Neutrophil (primary cell): ENCODE measurements around the gene SLFNL1.

Experiments
- H3K27ac ChIP-seq: fragments of 200-600 bp; sonication (generic); 2 replicates; pipeline ENCODE4 v1.5.1; 2016; ENCODE audit warnings: mild to moderate bottlenecking, moderate library complexity
- H3K27me3 ChIP-seq: fragments of 200-600 bp; sonication (generic); 2 replicates; pipeline ENCODE4 v1.6.0; 2016; ENCODE audit warnings: mild to moderate bottlenecking
- H3K36me3 ChIP-seq: fragments of 200-600 bp; sonication (generic); 2 replicates; pipeline ENCODE4 v1.5.1; 2017
- H3K4me1 ChIP-seq, 2 experiments: fragments of 200-600 bp in 1 of 2; sonication (generic) in 1 of 2; 1 replicate in 1 of 2; 2 replicates in 1 of 2; pipeline versions ENCODE4 v1.5.1 to v1.6.1; 2013 to 2016; ENCODE audit warnings: low read depth in 1 of 2, low read length in 1 of 2, mild to moderate bottlenecking in 1 of 2, moderate library complexity in 1 of 2; ENCODE audit not compliant: control insufficient read depth in 1 of 2, insufficient read depth in 1 of 2
- H3K4me3 ChIP-seq, 2 experiments: fragments of 200-600 bp in 1 of 2; sonication (generic) in 1 of 2; 1 replicate in 1 of 2; 2 replicates in 1 of 2; pipeline ENCODE4 v1.5.1; 2013 to 2016; ENCODE audit warnings: low read depth in 1 of 2, low read length in 1 of 2, mild to moderate bottlenecking in 1 of 2, moderate library complexity in 1 of 2
- H3K9me3 ChIP-seq: fragments of 200-600 bp; sonication (generic); 2 replicates; pipeline ENCODE4 v1.5.1; 2016
- CTCF ChIP-seq: fragments of 200-600 bp; sonication (generic); IDR thresholded peaks from 2 replicates; pipeline ENCODE4 v1.5.1; 2016; ENCODE audit warnings: antibody characterized with exemption

Gene SLFNL1

DNA sequence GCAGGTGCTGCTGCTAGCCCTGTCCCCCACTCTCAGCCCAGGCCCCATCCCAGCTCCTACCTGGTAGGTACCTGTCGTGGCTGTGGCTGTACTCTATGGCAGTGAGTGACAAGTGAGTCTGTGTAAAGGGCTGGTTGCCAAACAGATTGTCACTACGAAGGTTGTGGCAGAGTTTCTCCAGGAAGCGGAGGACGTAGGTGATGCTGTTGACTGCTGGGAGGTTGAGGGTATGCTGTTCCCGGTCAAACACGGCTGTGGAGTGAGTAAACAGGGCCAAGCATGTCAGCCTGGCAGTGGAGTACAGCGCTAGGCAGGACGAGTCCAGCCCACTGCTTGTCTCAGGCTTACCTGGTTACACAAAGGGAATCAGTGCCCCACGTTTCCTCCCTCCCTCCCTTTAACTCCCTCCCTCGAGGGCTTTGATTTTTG lies 24.8 kb upstream of the SLFNL1 start:
- no peak overlapping the region for H3K4me3 ChIP-seq
- no peaks in the 10 kb centered on the region for H3K27me3 ChIP-seq
- H3K27ac ChIP-seq = no peak overlapping the region
- no peaks in the 10 kb centered on the region for H3K9me3 ChIP-seq
- H3K4me1 ChIP-seq = no peaks in the 10 kb centered on the region
- H3K36me3 ChIP-seq = peaks cover 38% of the 10 kb centered on the region
- no peak for TF ChIP-seq CTCF

- no peak for TF ChIP-seq CTCF
- Histone ChIP-seq H3K9me3 (no peaks in the 10 kb centered on the region), H3K4me1 (no peaks in the 10 kb centered on the region), H3K27me3 (no peaks in the 10 kb centered on the region), H3K27ac (no peak overlapping the region), H3K4me3 (no peak overlapping the region), H3K36me3 (peaks cover 43% of the 10 kb centered on the region)
These were observed 24.2 kb upstream of the SLFNL1 start for GRCh38 chr1:41045740-41046139.

- Histone ChIP-seq H3K27me3 (no peaks in the 10 kb centered on the region), H3K4me1 (no peaks in the 10 kb centered on the region), H3K27ac (no peak overlapping the region), H3K36me3 (peaks cover 52% of the 10 kb centered on the region), H3K4me3 (no peak overlapping the region), H3K9me3 (no peaks in the 10 kb centered on the region)
- TF ChIP-seq CTCF = no peak
These were observed 22.7 kb upstream of the SLFNL1 start for GRCh38 chr1:41044187-41044586.

DNA sequence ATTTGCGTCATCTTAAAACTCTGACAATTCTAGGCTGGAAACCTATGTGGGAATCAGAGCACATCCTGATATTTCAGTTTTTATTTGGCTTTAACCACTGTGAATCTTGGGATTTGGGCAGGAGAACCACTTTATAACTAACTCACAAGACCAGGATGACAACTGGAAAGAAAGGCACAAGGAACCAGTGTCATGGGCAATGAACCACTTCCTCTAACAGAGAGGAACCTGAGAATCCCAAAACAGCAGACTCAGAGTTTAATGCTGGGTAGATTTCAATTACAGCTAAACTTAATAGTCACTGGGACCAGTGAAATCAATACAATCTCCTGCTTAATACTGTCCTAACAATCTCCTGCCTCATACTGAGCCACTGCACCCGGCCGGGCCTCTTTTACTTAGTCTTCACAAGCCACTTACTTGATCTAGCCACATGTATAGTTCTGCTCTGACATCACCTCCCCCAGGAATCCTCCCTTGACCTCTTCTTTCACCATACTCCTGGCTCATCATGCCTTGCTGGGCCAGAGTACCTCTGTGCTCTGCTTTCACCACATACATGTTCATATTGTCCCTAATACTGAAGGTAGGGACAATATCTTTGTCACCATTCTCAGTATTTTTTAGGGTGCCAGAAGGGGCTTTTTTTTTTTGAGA lies 20.2 kb upstream of the SLFNL1 start:
- H3K36me3 ChIP-seq = peaks cover 63% of the 10 kb centered on the region
- H3K27ac ChIP-seq = no peak overlapping the region
- H3K4me1 ChIP-seq = no peaks in the 10 kb centered on the region
- H3K9me3 ChIP-seq = no peaks in the 10 kb centered on the region
- TF ChIP-seq CTCF = no peak
- H3K4me3 ChIP-seq = no peak overlapping the region
- H3K27me3 ChIP-seq = no peaks in the 10 kb centered on the region

GRCh38 chr1:41038110-41038509 lies 16.6 kb upstream of the SLFNL1 start:
- TF ChIP-seq CTCF = no peak

More at GRCh38 chr1:41038110-41038509, 16.6 kb upstream of the SLFNL1 start:
- no peak overlapping the region for H3K27ac ChIP-seq
- no peak overlapping the region for H3K4me3 ChIP-seq
- no peaks in the 10 kb centered on the region for H3K27me3 ChIP-seq
- peaks cover 51% of the 10 kb centered on the region for H3K36me3 ChIP-seq
- no peaks in the 10 kb centered on the region for H3K4me1 ChIP-seq
- H3K9me3 ChIP-seq = no peaks in the 10 kb centered on the region
